ENCODE results near the gene UNC45A. TPM values are rescaled to one million over a fixed set of nuclear protein-coding genes. Genes with fewer than 3 reads are reported as not detected.

Gene UNC45A
- total and polyA plus RNA-seq, 2 of the 8 experiments (the other 6 are each of a cell fraction or from before 2014, with no cell fraction given) = 74.1 to 84.2 TPM

DNA sequence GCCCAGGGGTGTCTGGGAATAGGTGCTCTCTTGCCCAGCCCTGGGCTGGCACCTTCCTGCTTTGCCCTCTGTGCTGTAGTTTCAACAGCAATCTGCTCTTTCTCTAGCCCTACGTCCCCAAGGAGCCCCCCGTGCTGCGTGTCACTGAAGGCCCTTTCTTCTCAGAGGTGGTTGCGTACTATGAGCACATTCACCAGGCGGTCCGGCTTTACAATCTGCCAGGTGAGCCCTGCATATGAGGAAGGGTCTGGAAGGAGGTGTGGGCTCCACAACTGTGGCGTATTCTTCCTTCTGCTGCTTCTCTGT lies 22.4 kb upstream of the UNC45A start (continued):
- TF ChIP-seq, protein P1, sequence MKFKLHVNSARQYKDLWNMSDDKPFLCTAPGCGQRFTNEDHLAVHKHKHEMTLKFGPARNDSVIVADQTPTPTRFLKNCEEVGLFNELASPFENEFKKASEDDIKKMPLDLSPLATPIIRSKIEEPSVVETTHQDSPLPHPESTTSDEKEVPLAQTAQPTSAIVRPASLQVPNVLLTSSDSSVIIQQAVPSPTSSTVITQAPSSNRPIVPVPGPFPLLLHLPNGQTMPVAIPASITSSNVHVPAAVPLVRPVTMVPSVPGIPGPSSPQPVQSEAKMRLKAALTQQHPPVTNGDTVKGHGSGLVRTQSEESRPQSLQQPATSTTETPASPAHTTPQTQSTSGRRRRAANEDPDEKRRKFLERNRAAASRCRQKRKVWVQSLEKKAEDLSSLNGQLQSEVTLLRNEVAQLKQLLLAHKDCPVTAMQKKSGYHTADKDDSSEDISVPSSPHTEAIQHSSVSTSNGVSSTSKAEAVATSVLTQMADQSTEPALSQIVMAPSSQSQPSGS (IDR thresholded peaks at IDR 0.05; ENCODE audit: low read length) = no peak
- TF ChIP-seq GTF2F1 (IDR thresholded peaks at IDR 0.05; ENCODE audit: borderline replicate concordance, low read depth, low read length) (no peak), GABPA (IDR thresholded peaks at IDR 0.05; ENCODE audit: borderline replicate concordance, insufficient read depth, low read length) (no peak), SIX5 (IDR thresholded peaks at IDR 0.05; ENCODE audit: low read depth, low read length) (no peak), ASH2L (IDR thresholded peaks at IDR 0.05; ENCODE audit: low read length) (no peak), NRF1 (IDR thresholded peaks at IDR 0.05; ENCODE audit: low read depth, low read length) (no peak)
- TF ChIP-seq, protein P2, sequence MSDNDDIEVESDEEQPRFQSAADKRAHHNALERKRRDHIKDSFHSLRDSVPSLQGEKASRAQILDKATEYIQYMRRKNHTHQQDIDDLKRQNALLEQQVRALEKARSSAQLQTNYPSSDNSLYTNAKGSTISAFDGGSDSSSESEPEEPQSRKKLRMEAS (IDR thresholded peaks at IDR 0.05) = no peak
